ENCODE results near the gene DPP10. TPM values are rescaled to one million over a fixed set of nuclear protein-coding genes. Genes with fewer than 3 reads are reported as not detected.
A peak's percentile ranks its signal among the peaks of the same experiment; 100 is the strongest.

DPP10 gene
- 4.5 TPM for polyA plus RNA-seq (2013, experiment 1 of 2)
- polyA plus RNA-seq (2013, experiment 2 of 2): 4.5 TPM

- Histone ChIP-seq H3K23ac (ENCODE audit: low read depth, low read length, poor library complexity) (no peak within 1 kb of the TSS), H3K27ac (replicated peaks; ENCODE audit: low read length) (no peak within 1 kb of the TSS), H2BK5ac (ENCODE audit: low read length) (no peak within 1 kb of the TSS), H4K8ac (ENCODE audit: low read depth, low read length) (no peak within 1 kb of the TSS), H3K4me2 (ENCODE audit: insufficient read depth, low read length, poor library complexity, severe bottlenecking) (no peak within 1 kb of the TSS), H3K4me3 (ENCODE audit: low read length in 2 of 2) (no peak within 1 kb of the TSS), H3K36me3 (replicated peaks in 1 of 2; ENCODE audit: control insufficient read depth in 2 of 2, insufficient read depth in 2 of 2, low read length in 2 of 2) (no peaks in the 10 kb centered on the region), H3K27me3 (ENCODE audit: control insufficient read depth in 3 of 3, insufficient read depth in 3 of 3, low read depth in 1 of 3, low read length in 3 of 3) (no peaks in the 10 kb centered on the region), H3K9me3 (replicated peaks in 1 of 2; ENCODE audit: control insufficient read depth in 2 of 2, insufficient read depth in 1 of 2, low read depth in 1 of 2, low read length in 2 of 2) (no peaks in the 10 kb centered on the region), H3K4me1 (ENCODE audit: control insufficient read depth in 2 of 2, insufficient read depth in 1 of 2, low read depth in 1 of 2, low read length in 2 of 2) (no peaks in the 10 kb centered on the region), H3K18ac (ENCODE audit: low read length) (no peak within 1 kb of the TSS), H2BK15ac (ENCODE audit: low read length) (no peak within 1 kb of the TSS), H2AFZ (ENCODE audit: low read length) (no peak within 1 kb of the TSS), H2AK5ac (ENCODE audit: low read depth, low read length) (no peak within 1 kb of the TSS), H2BK12ac (ENCODE audit: low read length) (no peak within 1 kb of the TSS), H3K4ac (ENCODE audit: low read length) (no peak within 1 kb of the TSS), H3K79me1 (ENCODE audit: low read depth, low read length) (no peaks in the 10 kb centered on the region), H3K14ac (ENCODE audit: low read length) (no peak within 1 kb of the TSS), H2BK120ac (ENCODE audit: low read depth, low read length) (no peak within 1 kb of the TSS), H3K9ac (ENCODE audit: low read depth, low read length, poor library complexity) (no peak within 1 kb of the TSS), H4K91ac (ENCODE audit: low read depth, low read length, poor library complexity) (no peak within 1 kb of the TSS)
- WGBS, 2 donors (ENCODE audit: extremely low coverage in 2 of 2, insufficient read length in 2 of 2, insufficient replicate concordance in 1 of 2): no CpG with 5 or more reads among the region's 5 CpGs
- DNase-seq (ENCODE audit: low spot score): peak; percentile 82
These were observed at the start of gene DPP10 for GRCh38 chr2:114442510-114442909. Gene DPP10, plus strand, starts transcription at chr2:114442641.

DNA sequence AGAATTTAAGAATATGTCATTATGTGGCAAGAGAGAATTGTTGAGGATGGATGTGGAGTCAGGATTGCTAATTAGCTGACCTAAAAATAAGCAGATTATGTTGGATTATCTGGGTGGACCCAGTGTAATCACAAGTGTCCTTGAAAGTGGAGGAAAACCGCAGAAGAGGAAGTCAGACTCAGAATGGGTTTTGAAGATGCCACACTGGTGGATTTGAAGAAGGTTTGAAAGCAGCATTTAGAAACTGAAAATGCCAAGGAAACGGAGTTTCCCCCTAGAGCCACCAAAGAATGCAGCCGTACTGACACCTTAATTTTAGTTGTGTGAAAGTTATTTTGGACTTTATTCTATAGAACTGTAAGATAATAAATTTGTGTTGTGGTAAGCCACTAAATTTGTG, 41.6 kb upstream of the DPP10 start:
- H2AFZ ChIP-seq (ENCODE audit: low read length): no peak overlapping the region
- no peak for DNase-seq (ENCODE audit: low spot score)
- H3K36me3 ChIP-seq (replicated peaks in 1 of 2; ENCODE audit: control insufficient read depth in 2 of 2, insufficient read depth in 2 of 2, low read length in 2 of 2): no peaks in the 10 kb centered on the region
- no CpG with 5 or more reads among the region's 3 CpGs for WGBS, 2 donors (ENCODE audit: extremely low coverage in 2 of 2, insufficient read length in 2 of 2, insufficient replicate concordance in 1 of 2)
- no peak overlapping the region for H2AK5ac ChIP-seq (ENCODE audit: low read depth, low read length)
- no peak overlapping the region for H3K4me3 ChIP-seq (ENCODE audit: low read length in 2 of 2)
- H2BK120ac ChIP-seq (ENCODE audit: low read depth, low read length): no peak overlapping the region
- H3K4me2 ChIP-seq (ENCODE audit: insufficient read depth, low read length, poor library complexity, severe bottlenecking): no peak overlapping the region
- H3K4ac ChIP-seq (ENCODE audit: low read length): no peak overlapping the region
- H3K9ac ChIP-seq (ENCODE audit: low read depth, low read length, poor library complexity): no peak overlapping the region
- no peaks in the 10 kb centered on the region for H3K4me1 ChIP-seq (ENCODE audit: control insufficient read depth in 2 of 2, insufficient read depth in 1 of 2, low read depth in 1 of 2, low read length in 2 of 2)
- no peak overlapping the region for H2BK5ac ChIP-seq (ENCODE audit: low read length)
- H3K18ac ChIP-seq (ENCODE audit: low read length): no peak overlapping the region
- H3K27me3 ChIP-seq (ENCODE audit: control insufficient read depth in 3 of 3, insufficient read depth in 3 of 3, low read depth in 1 of 3, low read length in 3 of 3): no peaks in the 10 kb centered on the region
- no peaks in the 10 kb centered on the region for H3K9me3 ChIP-seq (replicated peaks in 1 of 2; ENCODE audit: control insufficient read depth in 2 of 2, insufficient read depth in 1 of 2, low read depth in 1 of 2, low read length in 2 of 2)
- no peak overlapping the region for H3K27ac ChIP-seq (replicated peaks; ENCODE audit: low read length)
- no peak overlapping the region for H3K14ac ChIP-seq (ENCODE audit: low read length)
- no peak overlapping the region for H2BK12ac ChIP-seq (ENCODE audit: low read length)
- no peaks in the 10 kb centered on the region for H3K79me1 ChIP-seq (ENCODE audit: low read depth, low read length)
- H4K91ac ChIP-seq (ENCODE audit: low read depth, low read length, poor library complexity): no peak overlapping the region
- H2BK15ac ChIP-seq (ENCODE audit: low read length): no peak overlapping the region
- no peak overlapping the region for H4K8ac ChIP-seq (ENCODE audit: low read depth, low read length)
- no peak overlapping the region for H3K23ac ChIP-seq (ENCODE audit: low read depth, low read length, poor library complexity)

GRCh38 chr2:114405247-114406116, 37.0 kb upstream of the DPP10 start:
- no peak overlapping the region for H2AK5ac ChIP-seq (ENCODE audit: low read depth, low read length)

DNA sequence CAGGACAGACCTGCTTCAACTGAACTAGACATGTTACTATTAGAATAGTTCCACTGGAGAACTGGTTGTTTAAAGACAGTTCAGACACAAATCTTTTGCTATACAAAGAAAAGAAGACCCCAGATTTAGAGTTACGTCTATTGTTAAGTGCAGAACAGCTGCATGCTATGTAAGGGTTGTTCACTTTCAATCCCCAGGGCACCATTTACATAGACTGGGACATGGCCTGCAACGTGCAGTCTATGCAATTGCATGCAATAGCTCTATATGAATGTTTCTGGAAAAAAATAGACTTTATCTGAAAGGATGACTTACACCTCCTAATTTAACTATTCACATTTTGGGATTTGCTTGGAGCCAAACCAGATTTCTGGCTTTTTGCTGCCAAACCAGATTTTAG, 36.1 kb upstream of the DPP10 start:
- Histone ChIP-seq H2BK12ac (ENCODE audit: low read length) (no peak overlapping the region), H3K4ac (ENCODE audit: low read length) (no peak overlapping the region), H3K23ac (ENCODE audit: low read depth, low read length, poor library complexity) (no peak overlapping the region), H3K27me3 (ENCODE audit: control insufficient read depth in 3 of 3, insufficient read depth in 3 of 3, low read depth in 1 of 3, low read length in 3 of 3) (no peaks in the 10 kb centered on the region), H2BK15ac (ENCODE audit: low read length) (no peak overlapping the region), H4K8ac (ENCODE audit: low read depth, low read length) (no peak overlapping the region), H3K4me2 (ENCODE audit: insufficient read depth, low read length, poor library complexity, severe bottlenecking) (no peak overlapping the region), H2BK120ac (ENCODE audit: low read depth, low read length) (no peak overlapping the region), H3K79me1 (ENCODE audit: low read depth, low read length) (no peaks in the 10 kb centered on the region), H3K14ac (ENCODE audit: low read length) (no peak overlapping the region), H3K18ac (ENCODE audit: low read length) (no peak overlapping the region), H3K4me3 (ENCODE audit: low read length in 2 of 2) (no peak overlapping the region), H3K9ac (ENCODE audit: low read depth, low read length, poor library complexity) (no peak overlapping the region), H2BK5ac (ENCODE audit: low read length) (no peak overlapping the region), H3K4me1 (ENCODE audit: control insufficient read depth in 2 of 2, insufficient read depth in 1 of 2, low read depth in 1 of 2, low read length in 2 of 2) (no peaks in the 10 kb centered on the region), H3K9me3 (replicated peaks in 1 of 2; ENCODE audit: control insufficient read depth in 2 of 2, insufficient read depth in 1 of 2, low read depth in 1 of 2, low read length in 2 of 2) (no peaks in the 10 kb centered on the region), H2AK5ac (ENCODE audit: low read depth, low read length) (no peak overlapping the region), H2AFZ (ENCODE audit: low read length) (no peak overlapping the region), H4K91ac (ENCODE audit: low read depth, low read length, poor library complexity) (no peak overlapping the region), H3K27ac (replicated peaks; ENCODE audit: low read length) (no peak overlapping the region), H3K36me3 (replicated peaks in 1 of 2; ENCODE audit: control insufficient read depth in 2 of 2, insufficient read depth in 2 of 2, low read length in 2 of 2) (no peaks in the 10 kb centered on the region)
- no peak for DNase-seq (ENCODE audit: low spot score)
- no CpG with 5 or more reads among the region's 2 CpGs for WGBS, 2 donors (ENCODE audit: extremely low coverage in 2 of 2, insufficient read length in 2 of 2, insufficient replicate concordance in 1 of 2)

More at GRCh38 chr2:114405247-114406116, 37.0 kb upstream of the DPP10 start:
- no peak for DNase-seq (ENCODE audit: low spot score)
- no peak overlapping the region for H3K18ac ChIP-seq (ENCODE audit: low read length)
- H2BK12ac ChIP-seq (ENCODE audit: low read length): no peak overlapping the region
- H3K9me3 ChIP-seq (replicated peaks in 1 of 2; ENCODE audit: control insufficient read depth in 2 of 2, insufficient read depth in 1 of 2, low read depth in 1 of 2, low read length in 2 of 2): no peaks in the 10 kb centered on the region
- no peak overlapping the region for H3K14ac ChIP-seq (ENCODE audit: low read length)
- no peak overlapping the region for H4K91ac ChIP-seq (ENCODE audit: low read depth, low read length, poor library complexity)
- H3K23ac ChIP-seq (ENCODE audit: low read depth, low read length, poor library complexity): no peak overlapping the region
- H2BK120ac ChIP-seq (ENCODE audit: low read depth, low read length): no peak overlapping the region
- no peaks in the 10 kb centered on the region for H3K4me1 ChIP-seq (ENCODE audit: control insufficient read depth in 2 of 2, insufficient read depth in 1 of 2, low read depth in 1 of 2, low read length in 2 of 2)
- H3K27me3 ChIP-seq (ENCODE audit: control insufficient read depth in 3 of 3, insufficient read depth in 3 of 3, low read depth in 1 of 3, low read length in 3 of 3): no peaks in the 10 kb centered on the region
- WGBS, 2 donors (ENCODE audit: extremely low coverage in 2 of 2, insufficient read length in 2 of 2, insufficient replicate concordance in 1 of 2): no CpG with 5 or more reads among the region's 10 CpGs
- H3K4me3 ChIP-seq (ENCODE audit: low read length in 2 of 2): peak overlapping the region in 1 of 2 donors; percentile 51
- no peak overlapping the region for H2BK5ac ChIP-seq (ENCODE audit: low read length)
- no peaks in the 10 kb centered on the region for H3K36me3 ChIP-seq (replicated peaks in 1 of 2; ENCODE audit: control insufficient read depth in 2 of 2, insufficient read depth in 2 of 2, low read length in 2 of 2)
- no peak overlapping the region for H4K8ac ChIP-seq (ENCODE audit: low read depth, low read length)
- no peak overlapping the region for H2BK15ac ChIP-seq (ENCODE audit: low read length)
- H3K27ac ChIP-seq (replicated peaks; ENCODE audit: low read length): no peak overlapping the region
- H3K9ac ChIP-seq (ENCODE audit: low read depth, low read length, poor library complexity): no peak overlapping the region
- no peak overlapping the region for H2AFZ ChIP-seq (ENCODE audit: low read length)
- no peak overlapping the region for H3K4ac ChIP-seq (ENCODE audit: low read length)
- no peaks in the 10 kb centered on the region for H3K79me1 ChIP-seq (ENCODE audit: low read depth, low read length)
- H3K4me2 ChIP-seq (ENCODE audit: insufficient read depth, low read length, poor library complexity, severe bottlenecking): no peak overlapping the region
